Uterus (tissue), 4 donors: ENCODE data around the gene MAP2. TPM values are rescaled to one million over a fixed set of nuclear protein-coding genes. Genes with fewer than 3 reads are reported as not detected.

Experiments
- DNase-seq, 2 donors: peaks; one replicate each; pipeline ENCODE4 v3.0.0-alpha.2; 2019 to 2020
- H3K27ac ChIP-seq, 2 donors: fragments of 200-600 bp; sonication (generic); 1 replicate in 1 of 2; 2 replicates in 1 of 2; pipeline ENCODE4 v1.5.1; 2016 to 2018
- H3K27me3 ChIP-seq, 2 donors: fragments of 200-600 bp; sonication (generic); one replicate each; pipeline ENCODE4 v1.5.1; 2018 to 2019; ENCODE audit warnings: control low read depth in 1 of 2
- H3K36me3 ChIP-seq, 2 donors: fragments of 200-600 bp; sonication (generic); one replicate each; pipeline ENCODE4 v1.5.1; 2019; ENCODE audit warnings: control low read depth in 1 of 2
- H3K4me1 ChIP-seq, 2 donors: fragments of 200-600 bp; sonication (generic); one replicate each; pipeline ENCODE4 v1.5.1; 2018 to 2019; ENCODE audit warnings: control low read depth in 1 of 2
- H3K4me3 ChIP-seq, 2 donors: fragments of 200-600 bp; sonication (generic); 1 replicate in 1 of 2; 2 replicates in 1 of 2; pipeline ENCODE4 v1.5.1; 2018 to 2019; ENCODE audit warnings: mild to moderate bottlenecking in 1 of 2
- H3K9me3 ChIP-seq, 2 donors: fragments of 200-600 bp; sonication (generic); one replicate each; pipeline ENCODE4 v1.5.1; 2019; ENCODE audit warnings: control low read depth in 1 of 2
- CTCF ChIP-seq, 4 experiments: fragments of 200-600 bp in 2 of 4; fragments of 450-650 bp in 2 of 4; sonication (generic) in 2 of 4; IDR thresholded peaks; one replicate each; pipeline ENCODE4 v1.5.1; 2016 to 2019; ENCODE audit warnings: antibody characterized with exemption in 4 of 4, mild to moderate bottlenecking in 2 of 4, moderate library complexity in 1 of 4
- POLR2A ChIP-seq, 2 donors: fragments of 450-650 bp; IDR thresholded peaks; one replicate each; pipeline ENCODE4 v1.6.1; 2016; ENCODE audit warnings: antibody characterized with exemption in 2 of 2, mild to moderate bottlenecking in 1 of 2, moderate library complexity in 1 of 2
- intact Hi-C: fragments of 100-400 bp; cut with DNase I; formaldehyde crosslinking; loops from one replicate; pipeline ENCODE4 v1.15.1; 2023; ENCODE audit warnings: low total_unique reads
- total RNA-seq, 4 donors: library from RNA; depleted of rRNA in 3 of 4; stranded (reverse); fragments of >200 nt in 3 of 4; gene quantifications; one replicate each; pipeline versions ENCODE4 v1.1.0 to v1.2.4, GENCODE V29; 2014 to 2023
- donor health status: DM: yes; HTN: yes; CAD: no.

Gene MAP2
- total RNA-seq, 4 donors from 2014 or later = 4.7 to 18.7 (median 7.6) TPM

- Histone ChIP-seq H3K4me3 (no peak overlapping the region), H3K9me3 (no peaks in the 10 kb centered on the region), H3K36me3 (no peaks in the 10 kb centered on the region), H3K27ac (no peak overlapping the region), H3K4me1 (no peaks in the 10 kb centered on the region), H3K27me3 (no peaks in the 10 kb centered on the region)
- TF ChIP-seq POLR2A (IDR thresholded peaks at IDR 0.05) = no peak
- no peak for TF ChIP-seq CTCF (IDR thresholded peaks at IDR 0.05)
- intact Hi-C loops = no loop called here
- DNase-seq = no peak
These were observed 33.0 kb upstream of the MAP2 start for GRCh38 chr2:209390839-209391238.

DNA sequence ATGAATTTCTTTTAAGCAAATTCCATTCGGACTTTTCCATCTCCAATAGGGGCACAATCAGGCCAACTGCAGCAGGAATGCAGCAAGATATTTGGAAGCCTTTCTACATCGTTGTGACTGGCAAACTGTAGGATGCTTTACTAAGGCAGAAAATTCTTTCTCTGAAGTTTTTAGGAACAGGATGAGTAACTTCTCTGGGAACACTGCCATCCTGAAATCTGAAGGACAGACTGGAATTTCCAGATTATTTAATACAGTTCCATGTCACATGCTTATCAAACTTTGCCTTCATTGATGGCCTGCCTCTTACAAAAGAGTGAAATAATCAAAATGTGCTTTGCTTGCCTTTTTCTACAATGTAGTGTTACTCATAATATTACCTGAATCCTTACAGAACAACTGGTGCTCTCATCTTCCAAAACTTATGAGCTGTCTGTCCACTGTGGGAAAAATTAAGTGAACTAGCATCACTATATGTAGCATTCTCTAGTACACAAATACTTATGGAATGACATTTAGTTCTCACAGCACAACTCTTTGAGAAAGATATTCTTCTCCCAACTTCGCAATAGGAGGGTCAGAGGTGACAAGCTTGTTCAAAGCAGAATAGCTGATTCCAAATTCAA lies 32.0 kb upstream of the MAP2 start:
- DNase-seq = no peak
- Histone ChIP-seq H3K27me3 (no peaks in the 10 kb centered on the region), H3K27ac (no peak overlapping the region), H3K4me3 (no peak overlapping the region), H3K36me3 (no peaks in the 10 kb centered on the region), H3K9me3 (no peaks in the 10 kb centered on the region), H3K4me1 (no peaks in the 10 kb centered on the region)
- TF ChIP-seq POLR2A (IDR thresholded peaks at IDR 0.05) (no peak), CTCF (IDR thresholded peaks at IDR 0.05) (no peak)
- intact Hi-C loops = no loop called here

- H3K4me3 ChIP-seq = no peak overlapping the region
- no peaks in the 10 kb centered on the region for H3K4me1 ChIP-seq
- no peaks in the 10 kb centered on the region for H3K9me3 ChIP-seq
- no peaks in the 10 kb centered on the region for H3K36me3 ChIP-seq
- intact Hi-C loops = no loop called here
- TF ChIP-seq POLR2A (IDR thresholded peaks at IDR 0.05) = no peak
- TF ChIP-seq CTCF (IDR thresholded peaks at IDR 0.05) = no peak
- DNase-seq = no peak
- H3K27me3 ChIP-seq = no peaks in the 10 kb centered on the region
- no peak overlapping the region for H3K27ac ChIP-seq
These were observed 28.6 kb upstream of the MAP2 start for GRCh38 chr2:209395229-209395628.

GRCh38 chr2:209395652-209396051 lies 28.2 kb upstream of the MAP2 start:
- Histone ChIP-seq H3K4me3 (no peak overlapping the region), H3K27me3 (no peaks in the 10 kb centered on the region), H3K27ac (no peak overlapping the region), H3K9me3 (no peaks in the 10 kb centered on the region), H3K36me3 (no peaks in the 10 kb centered on the region), H3K4me1 (no peaks in the 10 kb centered on the region)
- intact Hi-C loops = no loop called here
- TF ChIP-seq POLR2A (IDR thresholded peaks at IDR 0.05) = no peak
- TF ChIP-seq CTCF (IDR thresholded peaks at IDR 0.05) = no peak
- no peak for DNase-seq

GRCh38 chr2:209398463-209398862 lies 25.4 kb upstream of the MAP2 start:
- no peak for DNase-seq
- TF ChIP-seq CTCF (IDR thresholded peaks at IDR 0.05) (no peak), POLR2A (IDR thresholded peaks at IDR 0.05) (no peak)
- intact Hi-C loops = no loop called here
- Histone ChIP-seq H3K27me3 (no peaks in the 10 kb centered on the region), H3K27ac (no peak overlapping the region), H3K9me3 (no peaks in the 10 kb centered on the region), H3K4me3 (no peak overlapping the region), H3K36me3 (no peaks in the 10 kb centered on the region), H3K4me1 (no peaks in the 10 kb centered on the region)
